Inflammatory macrophage treated with lipopolysaccharide for 4 hours (primary cell): Measurements from ENCODE around the gene RAB6D.
"Not testable (repeated sequence)": the region's sequence is repeated elsewhere in the genome, so short reads cannot be mapped to it uniquely, and the experiment has no call there.

Experiments
- DNase-seq: peaks from one replicate; pipeline ENCODE4 v3.0.0-alpha.2; 2020

RAB6D gene

DNA sequence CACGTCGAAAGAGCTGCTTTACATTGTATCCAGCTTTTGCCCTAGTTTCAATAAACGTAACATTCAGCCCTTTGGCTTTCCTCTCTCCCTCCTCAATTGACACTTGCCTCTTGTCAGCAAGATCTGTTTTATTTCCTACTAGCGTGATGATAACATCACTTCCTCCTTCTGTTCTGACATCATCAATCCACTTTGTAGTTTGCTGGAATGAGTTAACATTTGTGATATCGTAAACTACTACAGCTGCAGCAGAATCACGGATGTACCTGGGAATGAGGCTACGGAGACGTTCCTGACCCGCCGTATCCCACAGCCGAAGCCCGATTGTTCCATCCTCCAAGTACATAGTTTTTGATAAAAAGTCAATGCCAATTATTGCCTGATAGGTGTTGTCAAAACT lies 755 bp downstream of the RAB6D start:
- DNase-seq = peak; percentile 23

DNA sequence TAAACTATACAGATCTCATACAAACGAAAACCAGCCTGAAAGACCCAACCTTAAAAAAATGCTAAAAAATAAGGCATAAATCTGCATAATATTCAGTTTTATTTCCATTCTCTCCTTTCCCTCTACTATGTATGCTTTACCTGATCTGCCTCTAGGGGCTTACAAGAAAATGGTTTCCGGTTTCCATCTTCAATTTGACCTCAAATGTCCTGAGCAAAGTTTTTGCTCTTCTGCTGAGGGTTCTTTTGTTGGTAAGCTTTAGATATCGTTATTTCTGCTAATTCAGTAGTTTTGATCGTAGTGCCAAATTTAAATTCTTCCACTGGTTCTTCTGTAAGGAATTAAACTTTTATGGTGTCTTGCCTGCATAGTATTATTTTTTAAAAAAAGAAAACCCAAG lies 2.2 kb downstream of the RAB6D start:
- DNase-seq = not testable (repeated sequence)

DNA sequence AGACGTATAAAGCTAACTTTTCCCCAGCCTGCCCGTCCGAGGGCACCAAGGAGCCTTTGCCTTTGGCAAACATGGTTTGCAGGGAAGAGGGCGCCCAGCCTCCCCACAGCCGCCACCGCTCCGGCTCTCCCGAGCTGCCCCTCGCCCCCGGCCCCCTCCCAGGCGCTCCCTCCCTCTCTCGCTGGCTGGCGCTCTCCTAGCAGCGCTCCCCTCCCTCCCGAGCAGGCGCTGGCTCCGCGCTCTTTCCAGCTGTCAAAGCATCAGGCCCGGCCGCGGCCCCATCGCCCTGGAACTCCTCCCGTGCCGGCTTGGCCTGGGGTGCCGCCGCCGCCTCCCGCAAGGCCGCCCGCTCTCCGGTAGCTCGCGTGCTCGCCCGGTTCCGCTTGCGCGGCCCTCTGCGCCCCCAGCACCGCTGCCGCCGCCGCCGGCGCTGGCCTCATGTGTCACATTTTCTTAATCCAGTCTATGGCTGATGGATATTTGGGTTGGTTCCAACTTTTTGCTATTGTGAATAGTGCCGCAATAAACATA lies 10.7 kb downstream of the RAB6D start:
- not testable (repeated sequence) for DNase-seq

DNA sequence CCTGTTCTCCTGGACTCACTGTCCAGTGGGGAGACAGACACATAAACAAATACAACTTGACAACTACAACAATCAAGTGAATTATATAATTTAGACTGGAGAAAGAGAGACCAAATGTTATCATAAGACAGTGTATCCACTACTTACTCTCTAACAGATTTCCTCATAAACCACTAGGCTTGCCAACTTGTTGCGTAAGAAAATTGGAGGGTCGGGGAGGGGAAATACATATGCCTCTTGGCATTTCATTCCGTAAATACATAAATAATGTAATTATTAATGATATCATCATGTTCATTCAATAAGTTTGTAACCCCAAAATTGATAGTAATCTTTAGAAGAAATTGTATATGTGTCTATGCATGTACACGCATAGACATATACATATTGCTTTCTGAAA lies 14.9 kb downstream of the RAB6D start:
- DNase-seq = no peak

DNA sequence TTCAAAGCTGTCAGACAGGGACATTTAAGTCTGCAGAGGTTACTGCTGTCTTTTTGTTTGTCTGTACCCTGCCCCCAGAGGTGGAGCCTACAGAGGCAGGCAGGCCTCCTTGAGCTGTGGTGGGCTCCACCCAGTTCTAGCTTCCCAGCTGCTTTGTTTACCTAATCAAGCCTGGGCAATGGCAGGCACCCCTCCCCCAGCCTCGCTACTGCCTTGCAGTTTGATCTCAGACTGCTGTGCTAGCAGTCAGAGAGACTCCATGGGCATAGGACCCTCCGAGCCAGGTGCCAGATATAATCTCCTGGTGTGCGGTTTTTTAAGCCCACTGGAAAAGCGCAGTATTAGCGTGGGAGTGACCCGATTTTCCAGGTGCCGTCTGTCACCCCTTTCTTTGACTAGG lies 16.9 kb downstream of the RAB6D start:
- not testable (repeated sequence) for DNase-seq

DNA sequence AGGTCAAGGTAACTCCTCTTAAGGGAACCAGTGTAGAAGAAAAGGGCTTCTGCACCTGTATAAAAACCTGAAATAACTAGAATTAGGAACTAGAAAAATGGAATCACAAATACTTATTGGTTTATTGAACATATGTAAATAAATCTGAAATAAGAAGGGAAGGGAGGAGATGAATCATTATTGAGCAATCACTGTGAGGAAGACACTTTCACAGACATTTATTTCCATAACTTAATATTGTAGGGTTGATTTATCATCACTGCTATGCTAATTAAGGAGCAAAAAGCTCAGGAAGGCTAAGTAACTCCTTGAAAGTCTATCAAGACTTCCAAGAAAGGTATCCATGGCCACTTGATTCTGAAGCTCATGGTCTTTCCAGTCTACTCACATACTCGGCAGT lies 24.7 kb downstream of the RAB6D start:
- DNase-seq = not testable (repeated sequence)

DNA sequence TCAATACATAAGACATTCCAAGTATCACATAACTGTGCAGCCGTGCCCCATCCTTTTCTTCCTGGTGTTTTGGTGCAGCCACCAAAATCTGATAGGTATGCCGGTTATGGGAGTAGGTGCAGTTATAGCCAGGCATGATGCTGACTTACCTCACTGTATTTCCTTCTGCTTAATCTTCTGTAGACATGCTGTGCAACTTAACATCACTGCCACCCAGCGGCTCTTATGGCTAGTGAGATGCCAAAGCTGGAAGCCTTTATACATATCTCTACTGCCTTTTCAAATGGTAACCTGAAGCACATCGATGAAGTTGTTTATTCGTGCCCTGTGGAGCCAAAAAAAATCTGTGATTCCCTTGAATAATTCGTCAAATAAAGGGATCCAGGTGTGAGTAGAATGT lies 28.6 kb downstream of the RAB6D start:
- peak; percentile 6 for DNase-seq

DNA sequence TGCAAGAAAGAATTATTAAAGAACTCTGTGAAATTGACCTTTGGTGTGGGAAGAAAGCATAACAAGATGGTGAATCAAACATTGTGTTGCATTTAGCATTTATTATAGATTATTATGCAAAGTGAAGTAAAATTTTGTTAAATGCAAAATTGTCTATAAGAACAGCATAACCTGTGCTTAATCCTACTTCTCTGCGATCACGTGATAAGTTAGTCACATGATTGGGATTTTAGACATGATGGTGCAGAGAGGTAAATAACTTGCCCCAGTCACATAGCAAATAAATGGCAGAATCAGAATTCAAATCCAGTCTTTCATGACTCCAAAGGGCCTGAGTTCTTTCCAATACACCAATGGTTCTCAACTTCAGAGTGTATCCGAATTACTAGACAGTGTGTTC lies 31.3 kb downstream of the RAB6D start:
- not testable (repeated sequence) for DNase-seq

DNA sequence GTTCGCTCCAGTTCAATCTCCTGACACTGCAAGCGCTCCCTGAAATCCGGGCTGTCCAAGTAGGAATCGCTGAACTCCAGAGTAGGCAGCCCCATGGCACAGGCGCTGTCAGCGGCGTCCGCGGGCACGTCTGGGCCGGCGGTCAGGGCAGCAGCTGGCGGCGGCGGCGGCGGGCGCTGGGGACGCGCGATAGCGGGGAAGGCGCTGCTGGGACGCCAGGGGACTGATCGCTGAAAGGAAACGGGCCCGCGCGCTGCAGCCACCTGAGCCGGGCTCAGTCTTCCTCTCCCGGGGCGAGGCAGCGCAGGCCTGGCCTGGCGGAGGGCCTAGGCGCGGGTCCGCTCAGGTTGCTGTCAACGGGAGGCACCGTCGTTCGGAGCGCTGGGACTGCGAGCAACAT lies 33.0 kb downstream of the RAB6D start:
- DNase-seq = not testable (repeated sequence)

DNA sequence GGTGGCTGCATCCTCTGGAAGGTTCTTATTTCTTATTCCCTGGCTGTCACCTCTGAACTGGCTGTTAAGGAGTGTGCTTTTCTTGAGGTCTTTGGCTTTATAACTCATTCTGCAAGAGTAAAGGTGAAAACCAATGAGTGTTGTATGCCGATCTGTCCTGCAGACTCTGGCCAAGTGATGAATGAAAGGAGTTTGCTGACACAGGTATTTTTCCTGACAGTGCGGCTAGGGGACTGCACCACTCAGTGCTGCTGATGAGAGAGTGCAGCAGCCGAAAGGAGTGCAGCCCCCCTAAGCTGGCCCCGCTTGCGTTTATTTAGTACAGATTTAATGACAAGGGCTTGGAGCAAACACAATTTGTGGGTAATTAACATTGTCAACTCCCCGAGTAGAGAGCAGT lies 41.8 kb downstream of the RAB6D start:
- DNase-seq = no peak

DNA sequence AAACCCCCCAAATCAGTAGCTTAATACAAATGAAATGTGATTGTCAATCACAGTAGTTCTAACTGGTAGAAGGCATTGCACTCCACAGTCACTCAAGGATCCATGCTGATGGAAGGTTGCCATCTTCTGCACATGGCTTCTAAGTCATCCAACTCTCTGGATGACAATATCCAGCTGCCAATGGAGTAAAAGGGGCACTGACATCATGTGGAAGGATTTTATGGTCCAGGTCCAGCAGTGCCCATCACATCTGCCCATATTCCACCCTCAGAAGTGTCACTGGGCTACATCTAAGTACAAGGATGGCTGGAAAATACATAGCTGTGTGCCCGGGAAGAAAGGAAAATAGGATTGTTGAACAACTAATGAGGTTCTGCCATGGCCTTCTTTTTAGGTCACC lies 42.6 kb downstream of the RAB6D start:
- not testable (repeated sequence) for DNase-seq

DNA sequence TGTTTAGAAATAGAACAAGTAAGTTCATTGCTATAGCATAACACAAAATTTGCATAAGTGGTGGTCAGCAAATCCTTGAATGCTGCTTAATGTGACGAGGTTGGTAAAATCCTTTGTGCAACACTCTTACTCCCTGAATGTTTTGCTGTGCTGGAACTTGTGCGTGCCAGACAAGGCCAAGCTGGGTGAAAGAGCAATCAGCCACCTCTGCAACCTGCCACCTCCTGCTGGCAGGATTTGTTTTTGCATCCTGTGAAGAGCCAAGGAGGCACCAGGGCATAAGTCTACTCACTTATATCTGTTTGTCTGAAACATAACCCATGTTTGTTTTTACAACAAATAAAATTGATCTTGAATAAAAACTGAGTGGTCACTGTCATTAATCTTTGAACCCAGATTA lies 53.0 kb downstream of the RAB6D start:
- DNase-seq = not testable (repeated sequence)
